K562 (cell line): ENCODE results near the gene APOB.
A peak's percentile ranks its signal among the peaks of the same experiment; 100 is the strongest.

ENCODE experiments used
- ATF2 ChIP-seq: sonication (generic); formaldehyde crosslinking; IDR thresholded peaks from 2 replicates; pipeline ENCODE4 v1.8.1; 2022; ENCODE audit warnings: missing genetic modification reagents
- CTCF ChIP-seq, 3 experiments: IDR thresholded peaks in 2 of 3; conservative IDR thresholded peaks in 1 of 3; 2 replicates each; pipeline ENCODE4 v1.5.1; 2011 to 2012; ENCODE audit warnings: low read length in 3 of 3, mild to moderate bottlenecking in 3 of 3, control low read depth in 2 of 3, improper control_type of control experiment in 1 of 3, inconsistent platforms in 1 of 3, low read depth in 1 of 3, mixed read lengths in 1 of 3, moderate library complexity in 1 of 3; ENCODE audit not compliant: insufficient read depth in 2 of 3
- EGR1 ChIP-seq: fragments of 450-650 bp; conservative IDR thresholded peaks from 2 replicates; pipeline ENCODE4 v1.6.1; 2017; ENCODE audit warnings: mild to moderate bottlenecking
- PHTF2 ChIP-seq: fragments of 250-450 bp; sonication (Bioruptor Pico); IDR thresholded peaks from 2 replicates; pipeline ENCODE4 v1.5.0; 2021; ENCODE audit warnings: mild to moderate bottlenecking
- SIN3A ChIP-seq, 2 experiments: fragments of 150-350 bp in 1 of 2; IDR thresholded peaks; 2 replicates each; pipeline ENCODE4 v1.6.1; 2011 to 2016; ENCODE audit warnings: borderline replicate concordance in 2 of 2, low read depth in 2 of 2, low read length in 2 of 2, mild to moderate bottlenecking in 2 of 2, moderate library complexity in 2 of 2; ENCODE audit not compliant: control insufficient read depth in 1 of 2
- SP2 ChIP-seq: IDR thresholded peaks from 2 replicates; pipeline ENCODE4 v1.6.1; 2011; ENCODE audit warnings: mild to moderate bottlenecking, low read depth, low read length, moderate library complexity; ENCODE audit not compliant: poor library complexity, severe bottlenecking; ENCODE audit errors: extremely low read depth
- VEZF1 ChIP-seq: fragments of 200-800 bp; sonication (Bioruptor generic); IDR thresholded peaks from 2 replicates; pipeline ENCODE4 v1.6.1; 2017; ENCODE audit warnings: missing genetic modification characterization, missing compliant biosample characterization
- YY1 ChIP-seq, 3 experiments: IDR thresholded peaks; 2 replicates each; pipeline ENCODE4 v1.6.1; 2011; ENCODE audit warnings: low read length in 2 of 3, mild to moderate bottlenecking in 2 of 3, moderate library complexity in 2 of 3, borderline replicate concordance in 1 of 3, control low read depth in 1 of 3, low read depth in 1 of 3; ENCODE audit not compliant: insufficient read depth in 3 of 3, insufficient replicate concordance in 2 of 3, control insufficient read depth in 1 of 3, insufficient read length in 1 of 3; ENCODE audit errors: extremely low read depth in 1 of 3
- ZBTB33 ChIP-seq: sonication (generic); formaldehyde crosslinking; IDR thresholded peaks from 2 replicates; pipeline ENCODE4 v1.8.1; 2023; ENCODE audit warnings: mild to moderate bottlenecking, missing genetic modification reagents
- ZNF639 ChIP-seq, 2 experiments: fragments of 200-800 bp in 1 of 2; sonication (Bioruptor generic) in 1 of 2; sonication (generic) in 1 of 2; formaldehyde crosslinking in 1 of 2; IDR thresholded peaks in 1 of 2; conservative IDR thresholded peaks in 1 of 2; 2 replicates each; pipeline versions ENCODE4 v1.5.0 to v1.6.1; 2016 to 2020; ENCODE audit warnings: missing compliant biosample characterization in 1 of 2, missing genetic modification characterization in 1 of 2, missing genetic modification reagents in 1 of 2

- TF ChIP-seq ZBTB33 (no peak), EGR1 (no peak), ATF2 (CRISPR knock-in tag) (no peak), ZNF639 (CRISPR knock-in tag; conservative IDR thresholded peaks at IDR 0.05 in 1 of 2, IDR thresholded peaks at IDR 0.05 in 1 of 2) (no peak), VEZF1 (CRISPR knock-in tag) (no peak), YY1 (IDR thresholded peaks at IDR 0.05; ENCODE audit: borderline replicate concordance in 1 of 3, control insufficient read depth in 1 of 3, extremely low read depth in 1 of 3, insufficient read depth in 3 of 3, insufficient read length in 1 of 3, insufficient replicate concordance in 2 of 3, low read depth in 1 of 3, low read length in 2 of 3) (no peak), SP2 (no peak), SIN3A (IDR thresholded peaks at IDR 0.05; ENCODE audit: borderline replicate concordance in 2 of 2, control insufficient read depth in 1 of 2, low read depth in 2 of 2, low read length in 2 of 2) (no peak), CTCF (IDR thresholded peaks at IDR 0.05 in 2 of 3, conservative IDR thresholded peaks at IDR 0.05 in 1 of 3; ENCODE audit: insufficient read depth in 2 of 3, low read depth in 1 of 3, low read length in 3 of 3) (peak; percentile 84 to 96 (median 94)), PHTF2 (CRISPR knock-in tag) (no peak)
Observed at GRCh38 chr2:21042958-21043743, 722 bp downstream of the APOB start.
